ENCODE data around the gene MEIS3.
"Not testable (repeated sequence)": the region's sequence is repeated elsewhere in the genome, so short reads cannot be mapped to it uniquely, and the experiment has no call there.

- TF ChIP-seq POLR2A (IDR thresholded peaks at IDR 0.05; ENCODE audit: extremely low read depth, insufficient read length); CTCF (IDR thresholded peaks at IDR 0.05; ENCODE audit: low read depth, low read length): not testable (repeated sequence)
These were observed 30.6 kb downstream of the MEIS3 start for GRCh38 chr19:47388721-47389120.
